ENCODE results near the gene PEX11B. TPM values are rescaled to one million over a fixed set of nuclear protein-coding genes. Genes with fewer than 3 reads are reported as not detected.

PEX11B gene
- total and polyA plus RNA-seq, 7 donors: 19.3 to 36.3 (median 25.8) TPM

GRCh38 chr1:145897969-145898368 is 20.5 kb downstream of the PEX11B start:
- ATAC-seq: no peak
- no peak for TF ChIP-seq CTCF (IDR thresholded peaks at IDR 0.05)
- Histone ChIP-seq H3K9me3 (no peaks in the 10 kb centered on the region), H3K4me3 (no peak overlapping the region), H3K27ac (no peak overlapping the region), H3K4me1 (no peaks in the 10 kb centered on the region), H3K27me3 (ENCODE audit: insufficient read depth in 3 of 3, low read length in 2 of 3) (no peaks in the 10 kb centered on the region), H3K36me3 (ENCODE audit: insufficient read depth in 1 of 2, low read depth in 1 of 2) (peaks cover 0 to 3% of the 10 kb centered on the region in 2 donors)
- WGBS, 3 donors: 96 to 100% (median 97%) methylated on average over 1 of the region's 1 CpG
- intact Hi-C loops (cut with DNase I): no loop called here
- no peak for DNase-seq

GRCh38 chr1:145895471-145895870 is 23.0 kb downstream of the PEX11B start:
- H3K4me3 ChIP-seq: no peak overlapping the region
- peaks cover 21% of the 10 kb centered on the region for H3K4me1 ChIP-seq
- no peaks in the 10 kb centered on the region for H3K27me3 ChIP-seq (ENCODE audit: insufficient read depth in 3 of 3, low read length in 2 of 3)
- H3K36me3 ChIP-seq (ENCODE audit: insufficient read depth in 1 of 2, low read depth in 1 of 2): peaks cover 0 to 3% of the 10 kb centered on the region in 2 donors
- intact Hi-C loops (cut with DNase I): no loop called here
- ATAC-seq (no peak), DNase-seq (no peak)
- H3K9me3 ChIP-seq: no peaks in the 10 kb centered on the region
- 96 to 100% (median 100%) methylated on average over 1 of the region's 1 CpG for WGBS, 3 donors
- H3K27ac ChIP-seq: no peak overlapping the region
- no peak for TF ChIP-seq CTCF (IDR thresholded peaks at IDR 0.05)

GRCh38 chr1:145893306-145894055 is 25.0 kb downstream of the PEX11B start:
- intact Hi-C loops (cut with DNase I): loop anchor here (1.0 to 5.0 kb wide), 4 partner anchors 17 to 119 kb away; partner anchors contain the start of gene ITGA10 (in 1 of the 2)
- Histone ChIP-seq H3K9me3 (no peaks in the 10 kb centered on the region), H3K36me3 (ENCODE audit: insufficient read depth in 1 of 2, low read depth in 1 of 2) (no peaks in the 10 kb centered on the region), H3K4me3 (no peak overlapping the region), H3K4me1 (peaks cover 32% of the 10 kb centered on the region), H3K27me3 (ENCODE audit: insufficient read depth in 3 of 3, low read length in 2 of 3) (no peaks in the 10 kb centered on the region), H3K27ac (peak overlapping the region; percentile 88)
- ATAC-seq (no peak), DNase-seq (no peak)
- 84 to 91% (median 85%) methylated on average over 7 of the region's 7 CpGs for WGBS, 3 donors
- TF ChIP-seq CTCF (IDR thresholded peaks at IDR 0.05): no peak

DNA sequence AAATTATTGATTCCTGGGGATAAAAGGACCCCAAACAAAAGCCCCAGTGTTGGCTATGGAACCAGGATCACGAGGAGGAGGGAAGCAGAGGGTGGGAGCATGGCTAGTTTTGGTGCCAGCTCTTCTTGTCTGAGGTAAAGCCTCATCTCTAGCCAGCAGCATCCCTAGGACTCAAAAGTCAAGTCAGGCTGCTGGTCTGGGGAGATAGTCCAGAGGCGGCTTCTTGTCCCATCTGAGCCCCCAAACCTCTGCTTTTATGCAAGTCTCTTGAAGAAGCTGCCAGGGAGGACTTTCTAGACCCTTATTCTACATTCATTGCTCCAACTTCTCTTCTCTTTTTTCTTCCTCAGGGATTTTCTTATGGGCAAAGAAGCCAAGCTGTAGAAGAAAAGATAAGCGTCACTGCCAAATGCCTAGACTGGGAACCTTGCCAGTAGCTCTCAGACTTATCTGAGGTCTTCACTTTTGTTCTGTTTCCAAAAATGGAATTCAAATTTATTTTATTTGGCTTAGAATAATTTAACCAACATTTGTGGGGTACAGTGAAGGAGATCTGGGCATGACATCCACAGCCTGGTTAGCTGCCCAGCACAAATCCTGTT is 25.9 kb downstream of the PEX11B start:
- intact Hi-C loops (cut with DNase I): loop anchor here (1.0 to 5.0 kb wide), 4 partner anchors 18 to 120 kb away; partner anchors contain the start of gene ITGA10 (in 1 of the 2)
- Histone ChIP-seq H3K27me3 (ENCODE audit: insufficient read depth in 3 of 3, low read length in 2 of 3) (no peaks in the 10 kb centered on the region), H3K4me3 (peak overlapping the region; percentile 51), H3K36me3 (ENCODE audit: insufficient read depth in 1 of 2, low read depth in 1 of 2) (no peaks in the 10 kb centered on the region), H3K27ac (peak overlapping the region; percentile 88), H3K9me3 (no peaks in the 10 kb centered on the region), H3K4me1 (peaks cover 32% of the 10 kb centered on the region)
- TF ChIP-seq CTCF (IDR thresholded peaks at IDR 0.05): no peak
- no peak for DNase-seq
- WGBS, 3 donors: 51 to 63% (median 58%) methylated on average over 3 of the region's 3 CpGs
- ATAC-seq: peak in 1 of 4 donors; percentile 16

Measured in psoas muscle (tissue), 8 donors.